Astrocyte (in vitro differentiated cells and primary cell): ENCODE results near the gene FOXJ3. TPM values are rescaled to one million over a fixed set of nuclear protein-coding genes. Genes with fewer than 3 reads are reported as not detected.

Experiments
- DNase-seq: peaks from one replicate; pipeline ENCODE4 v3.0.0-alpha.2; 2010; ENCODE audit warnings: low read depth
- FAIRE-seq: peaks from 2 replicates; lab custom pipeline; 2011; peaks lifted over from hg19 to GRCh38; lab: Jason Lieb, UNC
- H2AFZ ChIP-seq: 2 replicates; pipeline ENCODE4 v1.6.0; 2012; ENCODE audit warnings: low read depth, low read length, inconsistent platforms
- H3K27ac ChIP-seq: 2 replicates; pipeline ENCODE4 v1.5.1; 2011; ENCODE audit warnings: low read depth, low read length, inconsistent platforms
- H3K27me3 ChIP-seq: 2 replicates; pipeline ENCODE4 v1.6.0; 2011; ENCODE audit warnings: low read length, inconsistent platforms; ENCODE audit not compliant: insufficient read depth
- H3K36me3 ChIP-seq: 2 replicates; pipeline ENCODE4 v1.5.1; 2011; ENCODE audit warnings: low read length, inconsistent platforms; ENCODE audit not compliant: insufficient read depth
- H3K4me1 ChIP-seq: 2 replicates; pipeline ENCODE4 v1.5.1; 2011; ENCODE audit warnings: low read length, inconsistent platforms; ENCODE audit not compliant: insufficient read depth
- H3K4me2 ChIP-seq: 2 replicates; pipeline ENCODE4 v1.6.0; 2012; ENCODE audit warnings: low read length, inconsistent platforms
- H3K4me3 ChIP-seq: 2 replicates; pipeline ENCODE4 v1.5.1; 2011; ENCODE audit warnings: low read depth, mild to moderate bottlenecking, low read length, inconsistent platforms; ENCODE audit not compliant: insufficient read depth
- H3K79me2 ChIP-seq: 2 replicates; pipeline ENCODE4 v1.6.0; 2012; ENCODE audit warnings: mild to moderate bottlenecking, low read length, inconsistent platforms; ENCODE audit not compliant: insufficient read depth
- H3K9ac ChIP-seq: 2 replicates; pipeline ENCODE4 v1.6.0; 2012; ENCODE audit warnings: mild to moderate bottlenecking, low read length, inconsistent platforms
- H3K9me3 ChIP-seq: 2 replicates; pipeline ENCODE4 v1.5.1; 2012; ENCODE audit warnings: low read depth, mild to moderate bottlenecking, low read length, inconsistent platforms; ENCODE audit not compliant: insufficient read depth
- H4K20me1 ChIP-seq: 2 replicates; pipeline ENCODE4 v1.6.0; 2012; ENCODE audit warnings: low read length, inconsistent platforms; ENCODE audit not compliant: insufficient read depth
- H3K27ac Mint-ChIP-seq: one replicate; pipeline ENCODE4 v1.8.0; 2021; ENCODE audit warnings: mild to moderate bottlenecking, mixed read lengths; ENCODE audit not compliant: unreplicated experiment
- H3K27me3 Mint-ChIP-seq: one replicate; pipeline ENCODE4 v1.8.0; 2021; ENCODE audit warnings: low read depth, mixed read lengths; ENCODE audit not compliant: unreplicated experiment
- H3K36me3 Mint-ChIP-seq: one replicate; pipeline ENCODE4 v1.8.0; 2021; ENCODE audit warnings: low read depth, mixed read lengths; ENCODE audit not compliant: unreplicated experiment
- H3K4me1 Mint-ChIP-seq: one replicate; pipeline ENCODE4 v1.8.0; 2021; ENCODE audit warnings: low read depth, mixed read lengths; ENCODE audit not compliant: unreplicated experiment
- H3K4me3 Mint-ChIP-seq: one replicate; pipeline ENCODE4 v1.8.0; 2021; ENCODE audit warnings: mild to moderate bottlenecking, moderate library complexity, mixed read lengths; ENCODE audit not compliant: unreplicated experiment
- H3K9me3 Mint-ChIP-seq: one replicate; pipeline ENCODE4 v1.8.0; 2021; ENCODE audit warnings: mild to moderate bottlenecking, mixed read lengths; ENCODE audit not compliant: unreplicated experiment
- EZH2 ChIP-seq: IDR thresholded peaks from 2 replicates; pipeline ENCODE4 v1.6.1; 2012; ENCODE audit warnings: mild to moderate bottlenecking, low read length, inconsistent platforms; ENCODE audit not compliant: insufficient read depth
- total RNA-seq: library from RNA; stranded (reverse); gene quantifications from 2 replicates; pipeline ENCODE4 v1.2.1, GENCODE V29; 2021
- TF ChIP-seq, protein P1 (sequence below): IDR thresholded peaks from 2 replicates; pipeline ENCODE4 v1.5.1; 2011; ENCODE audit warnings: low read depth, mild to moderate bottlenecking, inconsistent platforms, low read length, moderate library complexity; ENCODE audit not compliant: insufficient read depth

Gene FOXJ3
- total RNA-seq, 1 donor from 2014 or later = 41.9 TPM

GRCh38 chr1:42183957-42184268 is 151.1 kb downstream of the FOXJ3 start:
- no peak overlapping the region for H3K27ac Mint-ChIP-seq
- Histone ChIP-seq H3K79me2 (no peaks in the 10 kb centered on the region), H3K36me3 (peaks cover 11% of the 10 kb centered on the region), H4K20me1 (peaks cover 11% of the 10 kb centered on the region), H2AFZ (no peak overlapping the region), H3K4me3 (no peak overlapping the region), H3K27me3 (no peaks in the 10 kb centered on the region), H3K4me1 (peaks cover 21% of the 10 kb centered on the region), H3K9me3 (no peaks in the 10 kb centered on the region), H3K9ac (no peak overlapping the region), H3K27ac (no peak overlapping the region), H3K4me2 (no peak overlapping the region)
- no peak for FAIRE-seq
- H3K27me3 Mint-ChIP-seq = no peaks in the 10 kb centered on the region
- H3K4me3 Mint-ChIP-seq = no peak overlapping the region
- H3K9me3 Mint-ChIP-seq = no peaks in the 10 kb centered on the region
- DNase-seq = no peak
- H3K36me3 Mint-ChIP-seq = peaks cover 15% of the 10 kb centered on the region
- TF ChIP-seq, protein P1, sequence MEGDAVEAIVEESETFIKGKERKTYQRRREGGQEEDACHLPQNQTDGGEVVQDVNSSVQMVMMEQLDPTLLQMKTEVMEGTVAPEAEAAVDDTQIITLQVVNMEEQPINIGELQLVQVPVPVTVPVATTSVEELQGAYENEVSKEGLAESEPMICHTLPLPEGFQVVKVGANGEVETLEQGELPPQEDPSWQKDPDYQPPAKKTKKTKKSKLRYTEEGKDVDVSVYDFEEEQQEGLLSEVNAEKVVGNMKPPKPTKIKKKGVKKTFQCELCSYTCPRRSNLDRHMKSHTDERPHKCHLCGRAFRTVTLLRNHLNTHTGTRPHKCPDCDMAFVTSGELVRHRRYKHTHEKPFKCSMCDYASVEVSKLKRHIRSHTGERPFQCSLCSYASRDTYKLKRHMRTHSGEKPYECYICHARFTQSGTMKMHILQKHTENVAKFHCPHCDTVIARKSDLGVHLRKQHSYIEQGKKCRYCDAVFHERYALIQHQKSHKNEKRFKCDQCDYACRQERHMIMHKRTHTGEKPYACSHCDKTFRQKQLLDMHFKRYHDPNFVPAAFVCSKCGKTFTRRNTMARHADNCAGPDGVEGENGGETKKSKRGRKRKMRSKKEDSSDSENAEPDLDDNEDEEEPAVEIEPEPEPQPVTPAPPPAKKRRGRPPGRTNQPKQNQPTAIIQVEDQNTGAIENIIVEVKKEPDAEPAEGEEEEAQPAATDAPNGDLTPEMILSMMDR = no peak
- TF ChIP-seq EZH2 = no peak
- peaks cover 13% of the 10 kb centered on the region for H3K4me1 Mint-ChIP-seq

DNA sequence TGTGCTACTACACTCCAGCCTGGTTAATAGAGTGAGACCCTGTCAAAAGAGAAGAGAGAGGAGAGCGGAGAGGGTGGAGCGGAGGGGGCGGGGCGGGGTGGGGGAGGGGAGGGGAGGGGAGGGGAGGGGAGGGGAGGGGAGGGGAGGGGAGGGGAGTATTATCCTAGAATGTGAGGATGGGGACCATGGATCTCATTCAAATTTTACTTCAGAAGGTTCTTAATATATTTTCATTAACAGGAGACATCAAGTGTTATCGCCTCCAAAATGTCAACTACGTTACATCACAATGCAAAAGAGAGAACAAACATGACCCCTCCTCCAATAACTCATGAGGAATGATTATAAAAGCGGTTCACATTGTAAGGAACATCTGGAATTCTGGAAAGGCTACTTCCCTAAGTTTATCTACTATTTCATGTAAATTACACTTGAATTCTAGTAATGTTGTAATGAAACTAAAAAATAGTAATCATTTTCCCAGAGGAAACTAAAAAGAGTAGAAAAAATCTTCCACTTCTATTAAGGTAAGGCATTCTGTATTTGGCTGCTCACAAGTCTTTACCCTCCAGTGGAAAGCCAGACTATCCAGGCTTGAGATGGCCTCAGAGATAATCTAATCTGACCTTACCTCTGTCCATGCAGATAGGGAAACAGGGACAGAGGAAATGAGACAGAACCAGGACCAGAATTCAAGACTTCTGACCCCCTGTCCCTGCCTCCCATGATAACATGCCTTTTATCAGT is 151.7 kb downstream of the FOXJ3 start:
- Histone ChIP-seq H3K4me1 (peaks cover 24% of the 10 kb centered on the region), H3K9me3 (no peaks in the 10 kb centered on the region), H3K4me3 (no peak overlapping the region), H3K27ac (no peak overlapping the region), H4K20me1 (peaks cover 11% of the 10 kb centered on the region), H3K4me2 (no peak overlapping the region), H3K27me3 (no peaks in the 10 kb centered on the region), H2AFZ (no peak overlapping the region), H3K79me2 (no peaks in the 10 kb centered on the region), H3K9ac (no peak overlapping the region), H3K36me3 (peaks cover 6% of the 10 kb centered on the region)
- Mint-ChIP-seq H3K4me3 (no peak overlapping the region), H3K4me1 (peaks cover 13% of the 10 kb centered on the region), H3K9me3 (no peaks in the 10 kb centered on the region), H3K27ac (no peak overlapping the region), H3K36me3 (peaks cover 15% of the 10 kb centered on the region), H3K27me3 (no peaks in the 10 kb centered on the region)
- no peak for DNase-seq
- TF ChIP-seq EZH2 = no peak
- no peak for FAIRE-seq

DNA sequence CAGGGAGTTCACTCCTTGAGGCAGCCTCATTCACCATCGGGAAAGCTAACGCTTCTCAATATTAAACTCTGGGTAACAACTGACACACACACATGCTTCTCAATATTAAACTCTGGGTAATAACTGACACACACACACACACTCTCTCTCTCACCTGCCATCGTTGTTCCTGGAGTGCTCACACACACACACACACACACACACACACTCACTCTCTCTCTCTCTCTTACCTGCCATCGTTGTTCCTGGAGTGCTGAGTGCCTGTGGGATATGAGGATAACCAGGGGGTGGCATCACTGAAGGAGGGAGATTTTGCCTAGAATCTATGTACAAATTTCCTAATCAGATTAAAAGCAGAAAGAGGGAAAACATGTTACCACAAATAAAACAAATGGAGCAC is 153.3 kb downstream of the FOXJ3 start:
- peaks cover 36% of the 10 kb centered on the region for H3K4me1 ChIP-seq
- no peak for FAIRE-seq
- no peak for DNase-seq
- no peak overlapping the region for H3K4me2 ChIP-seq
- Mint-ChIP-seq H3K4me1 (peaks cover 19% of the 10 kb centered on the region), H3K4me3 (no peak overlapping the region), H3K36me3 (peaks cover 10% of the 10 kb centered on the region), H3K27ac (no peak overlapping the region), H3K9me3 (no peaks in the 10 kb centered on the region), H3K27me3 (no peaks in the 10 kb centered on the region)
- no peak overlapping the region for H3K9ac ChIP-seq
- no peaks in the 10 kb centered on the region for H3K9me3 ChIP-seq
- no peaks in the 10 kb centered on the region for H3K27me3 ChIP-seq
- H3K79me2 ChIP-seq = no peaks in the 10 kb centered on the region
- H3K4me3 ChIP-seq = no peak overlapping the region
- H3K27ac ChIP-seq = no peak overlapping the region
- H3K36me3 ChIP-seq = peaks cover 3% of the 10 kb centered on the region
- TF ChIP-seq EZH2 = no peak
- TF ChIP-seq, protein P1 = no peak
- H2AFZ ChIP-seq = no peak overlapping the region
- peaks cover 17% of the 10 kb centered on the region for H4K20me1 ChIP-seq
